Thoracic aorta (tissue), 2 donors: ENCODE measurements around the gene PLCL2. TPM values are rescaled to one million over a fixed set of nuclear protein-coding genes. Genes with fewer than 3 reads are reported as not detected.

Experiments
- ATAC-seq: fragments of 150-250 bp; one replicate; pipeline ENCODE4 v1.8.0; 2017; ENCODE audit warnings: low read depth; ENCODE audit not compliant: insufficient number of reproducible peaks, low FRiP score
- DNase-seq: peaks from one replicate; pipeline ENCODE4 v3.0.0-alpha.2; 2020; ENCODE audit warnings: low spot score
- H3K27ac ChIP-seq, 2 donors: fragments of 200-600 bp; sonication (generic); 1 replicate in 1 of 2; 2 replicates in 1 of 2; pipeline ENCODE4 v1.5.1; 2016; ENCODE audit warnings: mild to moderate bottlenecking in 2 of 2, moderate library complexity in 2 of 2
- H3K27me3 ChIP-seq: fragments of 200-600 bp; sonication (generic); replicated peaks from 2 replicates; pipeline ENCODE4 v1.6.0; 2016; ENCODE audit warnings: mild to moderate bottlenecking; ENCODE audit not compliant: insufficient read depth
- H3K36me3 ChIP-seq: fragments of 200-600 bp; sonication (generic); one replicate; pipeline ENCODE4 v1.5.1; 2016
- H3K4me1 ChIP-seq, 2 donors: fragments of 200-600 bp; sonication (generic); 1 replicate in 1 of 2; 2 replicates in 1 of 2; pipeline versions ENCODE4 v1.5.1 to v1.6.0; 2016; ENCODE audit warnings: low read depth in 2 of 2, mild to moderate bottlenecking in 1 of 2; ENCODE audit not compliant: control insufficient read depth in 1 of 2
- H3K4me3 ChIP-seq: fragments of 200-600 bp; sonication (generic); 2 replicates; pipeline ENCODE4 v1.5.1; 2016; ENCODE audit warnings: mild to moderate bottlenecking
- H3K9me3 ChIP-seq: fragments of 200-600 bp; sonication (generic); 2 replicates; pipeline ENCODE4 v1.5.1; 2016
- CTCF ChIP-seq: fragments of 200-600 bp; sonication (generic); IDR thresholded peaks from one replicate; pipeline ENCODE4 v1.5.1; 2019; ENCODE audit warnings: antibody characterized with exemption
- total RNA-seq, 2 donors: library from RNA; depleted of rRNA; stranded (reverse); fragments of >200 nt; gene quantifications; one replicate each; pipeline versions ENCODE4 v1.1.0 to v1.2.3, GENCODE V29; 2016

PLCL2 gene
- total RNA-seq, 2 donors from 2014 or later, result 6.9 to 17.1 TPM

DNA sequence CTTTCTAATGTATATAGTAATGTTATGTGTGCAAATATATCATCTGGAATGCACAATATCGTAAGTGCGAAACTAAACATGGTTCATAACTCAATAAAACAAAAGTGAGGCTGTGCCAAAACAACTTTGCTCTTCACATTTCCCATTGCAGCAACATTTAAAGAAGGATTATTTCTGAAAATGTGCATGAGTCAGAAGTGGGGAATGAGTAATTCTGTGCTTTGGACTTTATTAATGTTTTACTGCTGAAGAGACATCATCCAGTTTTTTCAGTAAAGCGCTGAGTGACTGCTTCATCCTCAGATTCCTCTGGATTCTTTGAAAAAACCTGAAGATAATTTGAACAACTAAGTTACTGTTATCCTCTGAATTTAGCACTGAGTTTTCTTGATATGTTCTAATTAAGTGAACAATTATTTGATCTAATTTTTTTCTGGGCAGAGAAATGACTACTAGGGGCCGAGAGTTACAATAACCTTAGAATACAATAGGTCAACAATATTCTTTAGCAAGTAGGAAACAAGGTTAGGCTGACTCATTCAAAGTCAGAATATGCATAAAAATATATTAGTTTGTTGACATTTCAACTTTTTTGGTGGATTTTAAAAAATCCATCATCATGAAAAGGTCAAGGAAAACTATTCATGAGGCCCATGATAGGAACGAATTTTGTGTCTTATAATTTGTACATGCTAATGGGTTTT lies 20.0 kb upstream of the PLCL2 start:
- Histone ChIP-seq H3K27me3 (no peaks in the 10 kb centered on the region), H3K27ac (peak overlapping the region in 1 of 2 donors; percentile 44), H3K9me3 (no peaks in the 10 kb centered on the region), H3K4me1 (peaks cover 3 to 19% of the 10 kb centered on the region in 2 donors), H3K36me3 (no peaks in the 10 kb centered on the region), H3K4me3 (no peak overlapping the region)
- ATAC-seq (no peak), DNase-seq (no peak)
- no peak for TF ChIP-seq CTCF

- ATAC-seq, result no peak
- Histone ChIP-seq H3K27me3 (no peaks in the 10 kb centered on the region), H3K9me3 (no peaks in the 10 kb centered on the region), H3K4me1 (peaks cover 3 to 19% of the 10 kb centered on the region in 2 donors), H3K4me3 (no peak overlapping the region), H3K27ac (peak overlapping the region in 1 of 2 donors; percentile 44), H3K36me3 (no peaks in the 10 kb centered on the region)
- no peak for TF ChIP-seq CTCF
- no peak for DNase-seq
Observed at GRCh38 chr3:16865335-16865734, 19.4 kb upstream of the PLCL2 start.

GRCh38 chr3:16866571-16866970 lies 18.2 kb upstream of the PLCL2 start:
- no peak overlapping the region for H3K27ac ChIP-seq
- H3K4me3 ChIP-seq, result no peak overlapping the region
- no peak for TF ChIP-seq CTCF
- ATAC-seq (no peak), DNase-seq (no peak)
- H3K36me3 ChIP-seq, result no peaks in the 10 kb centered on the region
- H3K27me3 ChIP-seq, result no peaks in the 10 kb centered on the region
- no peaks in the 10 kb centered on the region for H3K9me3 ChIP-seq
- H3K4me1 ChIP-seq, result peaks cover 3 to 19% of the 10 kb centered on the region in 2 donors

DNA sequence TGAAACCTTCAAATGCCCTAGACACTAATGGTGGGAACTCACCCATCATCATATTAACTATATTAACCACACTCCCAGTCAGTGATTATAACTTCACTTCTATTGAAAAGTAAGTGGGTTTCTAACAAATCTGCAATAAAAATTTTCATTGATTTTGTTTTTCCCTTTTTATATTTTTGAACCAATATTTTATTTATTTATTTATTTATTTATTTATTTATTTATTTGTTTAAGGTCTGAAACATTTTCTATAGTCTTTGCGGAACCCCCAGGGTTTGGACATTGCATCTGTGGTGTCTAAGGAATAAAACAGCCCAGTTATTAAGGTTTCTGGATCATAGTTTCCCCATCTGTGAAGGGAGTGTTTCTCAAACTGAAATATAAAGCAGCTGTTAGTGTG lies 16.2 kb upstream of the PLCL2 start:
- Histone ChIP-seq H3K4me1 (peaks cover 3 to 19% of the 10 kb centered on the region in 2 donors), H3K4me3 (no peak overlapping the region), H3K36me3 (no peaks in the 10 kb centered on the region), H3K27me3 (no peaks in the 10 kb centered on the region), H3K9me3 (no peaks in the 10 kb centered on the region), H3K27ac (no peak overlapping the region)
- ATAC-seq (no peak), DNase-seq (no peak)
- no peak for TF ChIP-seq CTCF

DNA sequence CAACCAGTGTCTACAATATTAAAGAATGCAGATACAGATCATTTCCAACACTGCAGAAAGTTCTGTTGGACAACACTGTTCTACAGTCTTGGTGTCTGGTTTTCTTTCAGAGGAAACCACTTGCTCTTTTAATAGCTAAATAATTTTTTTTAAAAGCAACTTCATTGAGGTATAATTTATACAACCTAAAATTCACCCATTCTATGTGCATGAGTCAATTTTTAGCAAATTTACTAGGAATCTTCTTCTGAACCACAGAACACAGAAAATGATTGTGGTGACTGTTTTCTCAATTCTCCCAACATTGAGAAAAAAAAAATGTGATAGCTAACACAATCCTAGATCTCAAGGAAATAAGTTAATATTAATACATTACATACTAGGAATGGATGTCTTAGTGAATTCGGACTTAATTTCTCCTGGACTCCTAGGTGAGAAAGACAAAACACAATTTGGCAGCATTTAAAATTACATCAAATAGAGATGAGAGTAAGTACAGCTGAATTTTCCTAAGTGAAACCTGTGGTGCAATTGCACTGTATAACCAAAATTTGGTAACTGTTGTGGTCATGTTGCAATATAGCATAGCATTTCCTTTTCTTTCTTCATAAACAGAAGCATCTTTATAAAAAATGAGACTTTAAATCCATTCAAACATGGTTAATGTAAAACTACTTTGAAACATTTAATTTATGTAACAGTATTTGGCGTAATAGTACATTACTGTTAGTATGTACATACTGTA lies 15.3 kb upstream of the PLCL2 start:
- H3K27me3 ChIP-seq, result no peaks in the 10 kb centered on the region
- H3K36me3 ChIP-seq, result no peaks in the 10 kb centered on the region
- H3K9me3 ChIP-seq, result no peaks in the 10 kb centered on the region
- H3K27ac ChIP-seq, result no peak overlapping the region
- no peak for ATAC-seq
- no peak overlapping the region for H3K4me3 ChIP-seq
- DNase-seq, result no peak
- H3K4me1 ChIP-seq, result peaks cover 3 to 15% of the 10 kb centered on the region in 2 donors
- TF ChIP-seq CTCF, result no peak
